ENCODE data around the gene RBM20. TPM values are rescaled to one million over a fixed set of nuclear protein-coding genes. Genes with fewer than 3 reads are reported as not detected.

RBM20 gene
- total RNA-seq, 1 donor from 2014 or later = 101 TPM

DNA sequence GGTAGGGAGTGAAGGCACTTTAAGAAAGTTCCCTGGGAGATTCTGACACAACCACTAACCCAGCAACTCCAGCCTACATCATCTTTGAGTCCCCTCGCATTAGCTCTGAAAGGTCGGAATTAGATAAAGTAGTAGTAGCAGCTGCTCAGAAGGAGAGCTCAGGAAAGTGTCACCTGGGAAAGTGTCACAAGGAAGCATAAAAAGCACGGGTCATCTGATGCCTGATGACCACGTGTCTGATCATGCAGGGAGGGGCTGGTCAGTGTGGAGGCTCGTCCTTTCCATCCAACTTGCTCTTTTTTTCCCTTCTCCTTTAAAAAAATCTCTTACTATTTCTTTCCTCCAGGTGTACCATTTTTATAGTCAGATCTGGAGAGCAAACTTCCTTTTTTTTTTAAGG is 180.5 kb downstream of the RBM20 start:
- intact Hi-C loops (cut with micrococcal nuclease) = no loop called here

GRCh38 chr10:110825508-110825907 is 181.4 kb downstream of the RBM20 start:
- H3K27ac ChIP-seq (replicated peaks) = peak overlapping the region; percentile 43
- H3K4me3 ChIP-seq = no peak overlapping the region
- no peak for DNase-seq
- peaks cover 21% of the 10 kb centered on the region for H3K36me3 ChIP-seq
- intact Hi-C loops (cut with micrococcal nuclease) = no loop called here
- H3K27me3 ChIP-seq (ENCODE audit: low read depth) = no peaks in the 10 kb centered on the region
- peaks cover 92% of the 10 kb centered on the region for H3K4me1 ChIP-seq
- H3K9me3 ChIP-seq (replicated peaks) = no peaks in the 10 kb centered on the region
- TF ChIP-seq, protein P1, sequence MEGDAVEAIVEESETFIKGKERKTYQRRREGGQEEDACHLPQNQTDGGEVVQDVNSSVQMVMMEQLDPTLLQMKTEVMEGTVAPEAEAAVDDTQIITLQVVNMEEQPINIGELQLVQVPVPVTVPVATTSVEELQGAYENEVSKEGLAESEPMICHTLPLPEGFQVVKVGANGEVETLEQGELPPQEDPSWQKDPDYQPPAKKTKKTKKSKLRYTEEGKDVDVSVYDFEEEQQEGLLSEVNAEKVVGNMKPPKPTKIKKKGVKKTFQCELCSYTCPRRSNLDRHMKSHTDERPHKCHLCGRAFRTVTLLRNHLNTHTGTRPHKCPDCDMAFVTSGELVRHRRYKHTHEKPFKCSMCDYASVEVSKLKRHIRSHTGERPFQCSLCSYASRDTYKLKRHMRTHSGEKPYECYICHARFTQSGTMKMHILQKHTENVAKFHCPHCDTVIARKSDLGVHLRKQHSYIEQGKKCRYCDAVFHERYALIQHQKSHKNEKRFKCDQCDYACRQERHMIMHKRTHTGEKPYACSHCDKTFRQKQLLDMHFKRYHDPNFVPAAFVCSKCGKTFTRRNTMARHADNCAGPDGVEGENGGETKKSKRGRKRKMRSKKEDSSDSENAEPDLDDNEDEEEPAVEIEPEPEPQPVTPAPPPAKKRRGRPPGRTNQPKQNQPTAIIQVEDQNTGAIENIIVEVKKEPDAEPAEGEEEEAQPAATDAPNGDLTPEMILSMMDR (IDR thresholded peaks at IDR 0.05; ENCODE audit: borderline replicate concordance) = no peak

More for the DNA sequence above, 180.5 kb downstream of the RBM20 start:
- Histone ChIP-seq H3K27ac (replicated peaks) (peak overlapping the region; percentile 43), H3K9me3 (replicated peaks) (no peaks in the 10 kb centered on the region), H3K36me3 (peaks cover 20% of the 10 kb centered on the region), H3K27me3 (ENCODE audit: low read depth) (no peaks in the 10 kb centered on the region), H3K4me1 (peaks cover 97% of the 10 kb centered on the region), H3K4me3 (no peak overlapping the region)
- DNase-seq = no peak
- TF ChIP-seq, protein P1 (IDR thresholded peaks at IDR 0.05; ENCODE audit: borderline replicate concordance) = no peak

GRCh38 chr10:110827410-110827809 is 183.3 kb downstream of the RBM20 start:
- H3K27ac ChIP-seq (replicated peaks) = peak overlapping the region; percentile 43
- H3K36me3 ChIP-seq = peaks cover 28% of the 10 kb centered on the region
- H3K4me1 ChIP-seq = peaks cover 87% of the 10 kb centered on the region
- intact Hi-C loops (cut with micrococcal nuclease) = no loop called here
- H3K9me3 ChIP-seq (replicated peaks) = no peaks in the 10 kb centered on the region
- H3K27me3 ChIP-seq (ENCODE audit: low read depth) = no peaks in the 10 kb centered on the region
- TF ChIP-seq, protein P1 (IDR thresholded peaks at IDR 0.05; ENCODE audit: borderline replicate concordance) = no peak
- no peak overlapping the region for H3K4me3 ChIP-seq
- DNase-seq = no peak

DNA sequence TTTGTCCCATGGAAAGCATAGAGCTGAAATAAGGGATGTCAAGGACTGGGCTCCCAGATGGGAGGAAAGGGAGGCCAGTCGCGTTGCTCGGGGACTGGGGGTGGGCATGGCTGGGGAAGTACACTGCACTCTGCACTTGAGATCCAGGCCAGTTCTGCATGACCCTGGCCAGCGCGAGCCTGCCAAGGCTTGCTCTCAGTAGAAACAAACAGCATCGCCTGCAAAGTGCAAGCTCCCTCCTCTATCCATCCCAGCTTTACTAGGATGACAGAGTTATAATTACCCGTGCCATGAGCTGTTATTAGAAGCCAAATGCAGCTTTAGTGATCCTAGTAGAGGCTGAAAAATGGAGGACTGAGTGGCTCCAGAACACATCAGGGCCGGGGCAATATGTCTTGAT is 183.7 kb downstream of the RBM20 start:
- no peaks in the 10 kb centered on the region for H3K27me3 ChIP-seq (ENCODE audit: low read depth)
- intact Hi-C loops (cut with micrococcal nuclease) = no loop called here
- H3K4me3 ChIP-seq = no peak overlapping the region
- peak overlapping the region; percentile 43 for H3K27ac ChIP-seq (replicated peaks)
- H3K9me3 ChIP-seq (replicated peaks) = no peaks in the 10 kb centered on the region
- TF ChIP-seq, protein P1 (IDR thresholded peaks at IDR 0.05; ENCODE audit: borderline replicate concordance) = no peak
- peaks cover 87% of the 10 kb centered on the region for H3K4me1 ChIP-seq
- no peak for DNase-seq
- peaks cover 28% of the 10 kb centered on the region for H3K36me3 ChIP-seq

DNA sequence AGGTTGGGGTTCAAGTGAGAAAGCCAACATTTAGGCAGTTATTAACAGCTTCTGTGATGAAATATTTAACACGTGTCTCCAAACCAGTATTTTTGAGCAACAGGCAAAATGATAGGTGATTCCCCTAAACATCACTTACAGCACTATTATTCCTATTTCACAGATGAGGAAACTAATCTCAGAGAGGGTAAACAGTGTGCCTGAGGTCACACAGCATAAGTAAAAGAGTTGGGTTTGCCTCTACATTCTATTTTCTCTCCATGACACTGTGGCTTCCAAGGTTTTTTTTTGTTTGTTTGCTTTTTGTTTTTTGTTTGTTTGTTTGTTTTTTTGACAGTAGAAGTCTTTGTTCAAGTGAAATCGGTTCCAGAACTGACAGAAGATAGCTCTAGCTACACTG is 184.4 kb downstream of the RBM20 start:
- Histone ChIP-seq H3K4me3 (no peak overlapping the region), H3K27ac (replicated peaks) (peak overlapping the region; percentile 43), H3K27me3 (ENCODE audit: low read depth) (no peaks in the 10 kb centered on the region), H3K9me3 (replicated peaks) (no peaks in the 10 kb centered on the region), H3K4me1 (peaks cover 87% of the 10 kb centered on the region), H3K36me3 (peaks cover 27% of the 10 kb centered on the region)
- no peak for DNase-seq
- TF ChIP-seq, protein P1 (IDR thresholded peaks at IDR 0.05; ENCODE audit: borderline replicate concordance) = no peak
- intact Hi-C loops (cut with micrococcal nuclease) = no loop called here

Measured in left ventricle myocardium inferior (tissue), 1 donor.